T-helper 2 cell treated with Interferon-gamma antibody and Interleukin-4, amounts not matched to agents 100 ng/mL and 5 ng/mL, for 36 hours (primary cell): ENCODE measurements around the gene NPIPB2. TPM values are rescaled to one million over a fixed set of nuclear protein-coding genes. Genes with fewer than 3 reads are reported as not detected.
"Not testable (repeated sequence)": the region's sequence is repeated elsewhere in the genome, so short reads cannot be mapped to it uniquely, and the experiment has no call there.

Experiments
- intact Hi-C: fragments of 100-400 bp; cut with micrococcal nuclease; formaldehyde crosslinking; loops from one replicate; pipeline ENCODE4 v1.15.1; 2023
- total RNA-seq: library from RNA; stranded (reverse); gene quantifications from 2 replicates; pipeline ENCODE4 v1.2.3, GENCODE V29; 2022

Gene NPIPB2
- total RNA-seq, 1 donor from 2014 or later = 17.1 TPM

DNA sequence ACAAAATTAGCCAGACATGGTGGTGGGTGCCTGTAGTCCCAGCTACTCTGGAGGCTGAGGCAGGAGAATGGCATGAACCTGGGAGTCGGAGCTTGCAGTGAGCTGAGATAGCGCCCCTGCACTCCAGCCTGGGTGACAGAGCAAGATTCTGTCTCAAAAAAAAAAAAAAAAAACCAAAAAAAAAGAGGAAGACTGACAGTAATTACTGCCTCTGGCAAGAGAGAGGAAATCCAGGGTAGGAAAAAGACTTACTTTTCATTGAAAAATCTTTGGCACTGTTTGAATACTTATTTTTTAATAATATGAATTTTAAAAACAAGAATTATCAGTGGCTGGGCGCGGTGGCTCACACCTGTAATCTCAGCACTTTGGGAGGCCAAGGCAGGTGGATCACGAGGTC is 20.6 kb upstream of the NPIPB2 start:
- intact Hi-C loops = not testable (repeated sequence)

DNA sequence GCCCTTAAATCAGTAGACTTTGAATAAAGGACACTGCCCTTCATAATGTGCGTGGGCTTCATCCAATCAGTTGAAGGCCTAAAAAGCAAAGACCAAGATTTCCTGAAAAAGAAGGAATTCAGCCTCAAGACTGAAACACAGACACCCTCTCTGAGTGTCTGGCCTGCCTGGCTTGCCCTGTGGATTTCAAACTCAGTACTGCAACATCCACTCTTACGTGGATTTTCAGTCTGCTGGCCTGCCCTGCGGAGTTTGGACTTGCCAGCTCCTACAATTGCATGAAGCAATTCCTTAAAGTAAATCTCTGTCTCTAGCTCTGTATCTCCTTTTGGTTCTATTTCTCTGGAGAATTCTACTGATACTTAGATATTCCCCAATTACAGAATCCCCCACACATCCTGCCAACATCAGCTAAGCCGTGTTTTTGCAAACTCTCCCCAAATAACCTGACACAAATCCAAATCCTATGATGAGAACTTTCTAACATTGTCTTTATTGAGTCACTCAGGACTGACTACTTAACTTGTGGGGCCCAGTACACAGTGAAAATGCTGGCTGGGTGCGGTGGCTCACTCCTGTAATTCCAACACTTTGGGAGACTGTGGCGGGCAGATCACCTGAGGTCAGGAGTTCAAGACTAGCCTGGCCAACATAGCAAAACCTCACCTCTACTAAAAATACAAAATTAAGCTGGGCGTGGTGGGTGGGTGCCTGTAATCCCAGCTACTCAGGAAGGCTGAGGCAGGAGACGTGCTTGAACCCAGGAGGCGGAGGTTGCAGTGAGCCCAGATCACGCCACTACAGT is 15.9 kb upstream of the NPIPB2 start:
- intact Hi-C loops = no loop called here

DNA sequence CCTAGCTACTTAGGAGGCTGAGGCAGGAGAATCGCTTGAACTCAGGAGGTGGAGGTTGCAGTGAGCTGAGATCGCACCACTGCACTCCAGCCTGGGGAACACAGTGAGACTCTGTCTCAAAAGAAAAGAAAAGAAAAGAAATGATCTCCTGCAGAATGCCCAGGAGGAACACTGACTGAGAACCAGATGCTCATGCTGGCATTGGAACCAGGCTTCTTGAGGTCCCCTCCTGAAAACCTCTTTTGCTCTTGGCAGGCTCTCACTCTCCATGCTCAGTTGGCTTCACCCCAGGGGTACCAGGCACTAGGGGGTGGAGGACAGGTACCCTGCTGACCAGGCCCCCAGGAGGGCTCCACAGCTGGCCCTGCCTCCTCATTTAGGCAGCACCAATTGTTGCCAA is 14.7 kb upstream of the NPIPB2 start:
- intact Hi-C loops = no loop called here

DNA sequence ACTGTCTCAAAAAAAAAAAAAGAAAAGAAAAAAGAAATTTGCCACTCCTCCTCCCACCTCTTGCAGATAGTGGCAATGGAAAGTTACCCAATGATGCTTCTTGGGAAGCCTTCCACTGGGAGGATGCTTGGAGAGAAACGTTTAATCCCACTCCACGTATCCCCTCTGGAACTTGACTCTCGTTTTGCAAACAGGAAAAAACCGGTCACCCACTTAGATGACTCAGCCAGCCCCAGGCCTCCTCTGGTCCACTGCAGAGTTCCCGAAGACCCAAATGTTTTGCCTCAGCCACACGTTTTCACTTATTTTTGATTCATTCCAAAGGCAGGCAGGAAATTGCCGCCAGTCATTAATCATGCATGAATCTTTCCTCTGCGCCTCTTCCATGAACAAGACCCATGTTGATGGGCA is 13.9 kb upstream of the NPIPB2 start:
- intact Hi-C loops = no loop called here

DNA sequence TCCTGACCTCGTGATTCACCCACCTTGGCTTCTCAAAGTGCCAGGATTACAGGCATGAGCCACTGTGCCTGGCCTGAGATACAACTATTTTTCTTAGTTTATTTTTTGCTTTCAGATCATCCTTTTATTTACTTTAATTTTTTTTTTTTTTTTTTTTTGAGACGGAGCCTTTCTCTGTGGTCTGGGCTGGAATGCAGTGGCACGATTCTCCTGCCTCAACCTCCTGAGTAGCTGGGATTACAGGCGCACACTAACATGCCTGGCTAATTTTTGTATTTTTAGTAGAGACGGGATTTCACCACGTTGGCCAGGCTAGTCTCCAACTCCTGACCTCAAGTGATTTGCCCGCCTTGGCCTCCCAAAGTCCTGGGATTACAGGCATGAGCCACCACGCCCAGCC is 11.7 kb upstream of the NPIPB2 start:
- intact Hi-C loops = not testable (repeated sequence)

DNA sequence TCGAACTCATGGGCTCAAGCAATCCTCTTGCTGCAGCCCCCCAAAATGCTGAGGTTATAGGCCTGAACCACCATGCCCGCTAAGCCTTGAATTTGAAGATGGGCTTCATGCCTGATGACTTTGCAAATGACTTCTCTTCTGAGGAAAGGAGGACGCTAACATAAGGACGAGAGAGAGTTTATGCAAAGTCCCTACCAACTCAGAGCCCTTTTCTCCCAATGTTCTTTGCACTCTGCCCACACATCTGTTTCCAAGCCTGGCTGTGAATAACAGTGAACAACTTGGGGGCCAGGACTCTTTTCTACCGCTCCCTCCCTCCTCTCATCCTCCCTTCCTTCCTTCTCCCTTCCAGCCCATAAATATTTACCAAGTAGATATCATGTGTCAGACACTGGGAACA is 8.5 kb upstream of the NPIPB2 start:
- intact Hi-C loops = no loop called here

DNA sequence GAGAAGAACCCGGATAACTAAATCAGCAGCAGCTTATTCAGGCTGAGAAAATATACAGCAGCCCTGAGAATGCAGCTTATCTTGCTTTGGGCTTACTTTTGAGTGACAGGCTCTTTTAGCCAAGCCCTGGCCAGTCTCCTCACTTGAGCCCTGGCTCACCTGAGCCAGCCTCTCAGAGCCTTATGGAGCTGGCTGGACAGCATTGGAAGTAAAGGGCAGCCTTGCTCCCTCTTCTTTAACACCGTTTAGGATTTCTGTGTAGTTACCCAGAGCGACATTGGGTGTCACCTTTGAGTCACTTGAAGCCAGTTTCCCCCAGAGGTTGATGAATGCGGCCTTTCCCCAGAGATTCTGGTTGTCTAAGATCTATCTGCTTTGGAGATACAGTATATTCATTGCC is 7.7 kb upstream of the NPIPB2 start:
- intact Hi-C loops = loop anchor here (1.0 kb wide), 1 partner anchor 119 kb away; no protein-coding TSS in a partner anchor

DNA sequence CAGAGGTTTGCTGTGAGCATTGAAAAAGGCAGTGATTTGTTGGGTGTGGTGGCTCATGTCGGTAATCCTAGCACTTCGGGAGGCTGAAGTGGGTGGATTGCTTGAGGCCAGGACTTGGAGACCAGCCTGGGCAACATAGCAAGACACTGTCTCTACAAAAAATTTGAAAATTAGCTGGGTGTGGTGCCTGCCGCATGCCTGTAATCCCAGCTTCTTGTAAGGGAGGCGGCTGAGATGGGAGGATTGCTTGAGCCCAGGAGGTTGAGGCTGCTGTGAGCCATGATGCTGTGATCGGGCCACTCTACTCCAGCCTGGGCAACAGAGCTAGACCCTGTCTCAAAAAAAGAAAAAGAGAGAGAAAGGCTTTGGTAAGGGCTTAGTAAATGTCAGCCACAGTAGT is 7.0 kb upstream of the NPIPB2 start:
- intact Hi-C loops = loop anchor here (1.0 kb wide), 1 partner anchor 119 kb away; no protein-coding TSS in a partner anchor

DNA sequence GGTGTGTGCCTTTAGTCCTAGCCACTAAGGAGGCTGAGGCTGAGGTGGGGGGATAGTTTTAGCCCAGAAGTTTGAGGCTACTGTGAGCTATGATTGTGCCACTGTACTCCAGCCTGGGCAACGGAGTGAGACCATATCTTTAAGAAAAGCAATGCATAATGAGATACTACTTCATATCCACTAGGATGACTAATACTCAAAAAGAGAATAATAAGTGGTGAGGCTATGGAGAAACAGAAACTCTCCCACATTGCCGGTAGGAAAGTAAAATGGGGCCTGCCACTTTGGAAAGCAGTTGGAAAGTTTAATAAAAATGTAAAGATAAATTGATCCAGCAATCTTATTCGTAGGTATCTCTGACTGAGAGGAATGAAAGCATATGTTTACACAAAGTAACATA is 4.6 kb upstream of the NPIPB2 start:
- intact Hi-C loops = no loop called here

DNA sequence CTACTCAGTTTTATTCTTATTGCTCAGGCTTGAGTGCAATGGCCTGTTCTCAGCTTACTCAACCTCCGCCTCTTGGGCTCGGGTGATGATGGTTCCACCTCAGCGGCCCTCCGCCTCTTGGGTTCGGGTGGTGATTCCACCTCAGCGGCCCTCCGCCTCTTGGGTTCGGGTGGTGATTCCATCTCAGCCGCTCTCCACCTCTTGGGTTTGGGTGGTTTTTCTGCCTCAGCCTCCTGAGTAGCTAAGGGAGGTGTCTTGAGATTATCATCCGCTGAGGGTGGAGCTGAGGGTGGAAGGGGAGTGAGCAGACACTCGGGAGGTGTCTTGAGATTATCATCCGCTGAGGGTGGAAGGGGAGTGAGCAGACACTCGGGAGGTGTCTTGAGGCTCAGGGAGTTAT is 14.5 kb downstream of the NPIPB2 start:
- intact Hi-C loops = not testable (repeated sequence)

DNA sequence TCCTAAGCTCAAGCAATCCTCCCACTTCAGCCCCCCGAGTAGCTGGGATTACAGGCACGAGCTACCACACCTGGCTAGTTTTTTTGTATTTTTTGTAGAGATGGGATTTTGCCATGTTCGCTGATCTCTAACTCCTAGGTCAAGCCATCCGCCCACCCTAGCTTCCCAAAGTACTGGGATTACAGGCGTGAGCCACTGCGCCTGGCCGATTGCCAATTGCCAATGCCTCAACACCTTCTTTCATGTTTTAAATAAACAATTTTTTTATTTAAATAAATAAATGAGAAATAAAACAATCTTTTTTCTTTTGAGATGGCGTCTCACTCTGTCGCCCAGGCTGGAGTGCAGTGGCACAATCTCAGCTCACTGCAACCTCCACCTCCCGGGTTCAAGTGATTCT is 17.8 kb downstream of the NPIPB2 start:
- intact Hi-C loops = not testable (repeated sequence)

DNA sequence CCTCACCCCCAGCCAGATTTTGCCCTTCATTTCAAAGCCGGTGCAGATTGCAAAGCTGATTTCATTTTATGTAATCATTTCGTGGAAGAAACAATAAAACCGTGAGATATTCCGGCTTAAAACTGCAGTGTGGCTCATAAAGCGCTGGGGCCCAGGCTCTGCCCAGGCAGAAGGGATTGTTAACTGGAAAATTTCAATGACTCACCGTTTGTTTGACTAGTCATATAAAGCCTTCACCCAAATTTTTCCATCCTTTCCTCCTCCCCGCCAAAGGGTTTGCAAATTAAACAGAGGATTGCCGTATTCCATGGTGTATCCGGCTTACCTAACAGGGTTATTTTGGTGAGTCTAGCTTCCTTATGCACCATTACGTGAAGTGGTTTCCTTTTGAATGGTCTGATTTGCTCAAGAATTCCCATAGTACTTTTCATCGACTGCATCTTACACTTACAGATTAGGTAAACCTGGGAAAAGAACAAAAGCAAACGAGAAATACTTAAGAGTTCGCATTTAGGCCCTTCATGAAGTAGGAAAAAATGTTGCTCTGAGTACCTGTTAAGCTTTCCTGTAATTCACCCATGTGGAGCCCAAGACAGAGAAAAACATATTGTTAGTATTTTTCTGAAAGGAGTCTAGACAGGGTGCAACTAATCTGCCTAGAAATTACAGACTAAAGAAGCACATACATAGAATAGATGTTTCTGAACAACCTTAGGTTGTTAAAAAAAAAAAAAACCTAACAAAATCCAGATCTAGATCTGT is 25.1 kb downstream of the NPIPB2 start:
- intact Hi-C loops = loop anchor here (1.0 to 5.0 kb wide), 7 partner anchors 60 to 1174 kb away; partner anchors contain the start of genes CLEC16A, CPPED1, NUBP1 and RSL1D1

DNA sequence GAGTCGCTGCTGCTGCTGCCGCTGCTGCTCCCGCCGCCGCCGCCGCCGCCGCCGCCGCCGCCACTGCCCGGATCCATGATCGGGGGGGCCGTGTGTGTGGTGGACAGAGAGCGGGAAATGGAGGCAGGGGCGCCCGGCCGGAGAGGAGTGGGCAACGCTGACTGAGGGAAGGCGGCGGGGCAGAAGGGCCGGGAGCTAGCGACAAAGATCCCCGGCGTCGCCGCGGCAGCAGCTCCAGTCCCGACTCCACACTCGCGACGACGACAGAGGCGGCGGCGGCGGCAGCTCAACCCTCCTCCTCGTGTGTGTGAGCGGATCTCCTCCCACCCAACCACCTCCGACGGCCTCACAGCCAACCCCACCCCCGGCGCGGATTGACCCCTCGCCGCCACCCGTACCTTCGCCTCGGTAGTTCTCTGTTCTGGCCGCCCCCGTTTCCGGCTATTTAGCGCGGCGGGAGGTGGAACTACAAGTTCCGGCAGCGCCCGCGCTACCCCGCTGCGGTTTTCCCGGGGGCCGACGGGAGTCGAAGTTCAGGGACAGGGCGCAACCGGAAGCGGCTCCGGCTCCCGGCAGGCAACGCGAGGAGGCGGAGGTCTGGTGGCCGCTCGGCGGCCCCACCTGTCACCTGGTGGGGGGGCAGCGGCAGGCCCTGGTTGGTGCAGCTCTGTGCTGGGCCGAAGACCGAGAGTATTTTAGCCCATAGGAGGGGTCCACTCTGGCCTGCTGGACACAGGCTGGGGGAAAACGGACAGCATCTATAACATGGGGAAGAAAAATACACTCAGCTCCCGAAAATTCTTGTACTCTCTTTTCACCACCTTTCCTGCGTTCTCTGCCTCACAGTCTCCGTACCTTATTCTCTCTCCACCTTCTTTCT is 26.0 kb downstream of the NPIPB2 start, which contains the start of gene GSPT1:
Gene GSPT1 (minus strand): TSS at position 313 of the 880 bp plus-strand sequence. CDS start 236 bp downstream, at position 77.
- intact Hi-C loops = loop anchor here (1.0 to 5.0 kb wide), 7 partner anchors 60 to 1174 kb away; partner anchors contain the start of genes CLEC16A, CPPED1, NUBP1 and RSL1D1

DNA sequence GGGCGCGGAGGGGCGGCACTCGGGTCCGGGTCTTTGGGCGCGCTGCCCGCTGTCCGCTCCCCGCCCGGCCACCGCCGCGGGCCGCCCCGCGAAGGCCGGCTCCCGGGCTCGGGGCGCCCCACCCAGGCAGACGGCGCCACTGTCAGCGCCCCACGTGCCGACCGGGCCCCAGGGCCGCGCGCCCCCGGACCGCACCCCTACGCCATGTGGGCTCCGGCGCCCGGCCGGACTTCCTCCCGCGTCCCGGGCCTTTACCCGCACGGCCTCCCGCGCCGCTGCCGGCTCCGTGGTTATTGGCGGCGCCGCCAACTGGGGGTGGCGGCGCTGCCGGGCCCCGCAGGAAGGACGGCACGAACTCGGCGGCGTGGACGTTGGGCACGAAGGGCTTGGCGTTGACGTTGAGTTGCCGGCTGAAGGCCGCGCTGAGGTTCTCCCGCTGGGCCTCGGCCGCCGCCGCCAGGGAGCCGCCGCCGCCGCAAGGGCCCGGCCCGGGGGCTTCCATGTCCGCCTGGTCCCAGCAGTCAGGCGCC is 26.7 kb downstream of the NPIPB2 start:
- intact Hi-C loops = loop anchor here (5.0 kb wide), 4 partner anchors 162 to 1173 kb away; partner anchors contain the start of genes CPPED1 and NUBP1

DNA sequence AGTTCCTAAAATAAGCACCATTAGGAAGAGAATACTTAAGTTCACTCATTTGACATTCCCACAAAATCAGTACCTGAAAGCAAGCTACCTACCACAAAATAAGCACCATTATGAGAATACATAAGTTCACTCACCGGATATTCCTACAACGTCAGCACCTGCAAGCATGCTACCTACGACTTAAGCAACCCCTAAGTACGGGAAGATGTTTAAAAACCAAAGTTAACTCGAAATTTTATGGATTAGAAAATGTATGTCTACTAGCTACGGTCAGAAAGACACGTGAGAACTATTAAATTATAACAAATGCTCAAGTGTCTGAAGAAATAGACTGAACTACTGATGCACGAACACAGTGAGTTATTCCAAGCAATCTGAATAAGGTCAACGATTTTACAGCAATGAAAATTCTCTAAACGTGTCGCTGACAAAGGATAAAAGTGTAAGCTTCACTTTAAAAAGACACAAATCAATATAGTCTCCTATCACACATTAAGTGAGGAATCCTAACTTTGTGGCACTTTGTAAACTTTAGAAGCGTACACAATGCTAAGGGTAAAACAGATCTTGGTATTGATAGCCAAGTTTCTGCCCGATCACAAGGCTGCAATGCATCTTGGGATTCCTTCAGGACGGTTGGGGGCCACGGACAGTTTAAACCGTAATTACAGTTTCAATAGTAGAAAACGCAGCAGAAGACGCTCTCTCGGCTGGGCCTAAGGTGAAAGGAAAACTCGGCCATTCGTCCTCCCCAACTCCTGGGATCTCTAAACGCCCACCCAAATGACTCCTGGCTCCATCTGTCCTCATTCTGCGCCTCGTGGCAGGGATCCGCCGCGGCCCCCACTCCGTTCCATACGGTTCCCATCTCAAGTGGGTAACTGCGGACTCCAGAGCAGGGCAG is 27.4 kb downstream of the NPIPB2 start:
- intact Hi-C loops = loop anchor here (1.0 to 5.0 kb wide), 6 partner anchors 117 to 1172 kb away; partner anchors contain the start of genes CPPED1, NUBP1, TXNDC11 and ZC3H7A

DNA sequence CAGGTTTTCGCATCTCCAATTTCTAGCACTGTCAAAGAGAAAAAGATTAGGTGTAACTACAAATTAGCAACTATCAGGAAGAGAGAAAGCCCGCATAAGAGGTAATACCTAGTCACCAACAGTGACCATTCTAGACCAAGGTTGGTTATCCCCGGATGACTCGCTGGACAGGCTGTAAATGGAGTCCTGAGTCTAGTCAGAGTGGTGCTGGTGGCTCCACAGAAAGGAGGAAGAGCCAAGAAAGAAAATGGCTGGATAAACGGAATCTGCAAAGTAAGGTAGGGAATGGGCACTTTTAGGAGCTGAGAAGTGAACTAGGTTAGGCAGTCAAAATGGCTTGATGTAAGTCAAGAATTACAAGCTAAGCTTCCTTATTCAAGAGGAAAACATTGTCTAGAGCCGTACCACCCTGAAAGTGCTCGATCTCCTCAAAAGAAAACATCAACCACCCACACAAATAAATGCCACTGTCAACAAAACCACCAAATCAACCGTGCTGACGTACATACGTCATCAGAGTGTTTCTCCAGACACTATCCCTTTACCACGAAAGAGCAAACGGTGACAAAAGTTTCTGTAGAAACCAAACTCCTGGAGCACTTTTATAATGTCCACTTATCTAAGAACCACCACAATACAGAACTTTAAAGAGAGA is 28.3 kb downstream of the NPIPB2 start:
- intact Hi-C loops = loop anchor here (1.0 to 5.0 kb wide), 2 partner anchors 116 to 171 kb away; partner anchors contain the start of genes TXNDC11 and ZC3H7A

DNA sequence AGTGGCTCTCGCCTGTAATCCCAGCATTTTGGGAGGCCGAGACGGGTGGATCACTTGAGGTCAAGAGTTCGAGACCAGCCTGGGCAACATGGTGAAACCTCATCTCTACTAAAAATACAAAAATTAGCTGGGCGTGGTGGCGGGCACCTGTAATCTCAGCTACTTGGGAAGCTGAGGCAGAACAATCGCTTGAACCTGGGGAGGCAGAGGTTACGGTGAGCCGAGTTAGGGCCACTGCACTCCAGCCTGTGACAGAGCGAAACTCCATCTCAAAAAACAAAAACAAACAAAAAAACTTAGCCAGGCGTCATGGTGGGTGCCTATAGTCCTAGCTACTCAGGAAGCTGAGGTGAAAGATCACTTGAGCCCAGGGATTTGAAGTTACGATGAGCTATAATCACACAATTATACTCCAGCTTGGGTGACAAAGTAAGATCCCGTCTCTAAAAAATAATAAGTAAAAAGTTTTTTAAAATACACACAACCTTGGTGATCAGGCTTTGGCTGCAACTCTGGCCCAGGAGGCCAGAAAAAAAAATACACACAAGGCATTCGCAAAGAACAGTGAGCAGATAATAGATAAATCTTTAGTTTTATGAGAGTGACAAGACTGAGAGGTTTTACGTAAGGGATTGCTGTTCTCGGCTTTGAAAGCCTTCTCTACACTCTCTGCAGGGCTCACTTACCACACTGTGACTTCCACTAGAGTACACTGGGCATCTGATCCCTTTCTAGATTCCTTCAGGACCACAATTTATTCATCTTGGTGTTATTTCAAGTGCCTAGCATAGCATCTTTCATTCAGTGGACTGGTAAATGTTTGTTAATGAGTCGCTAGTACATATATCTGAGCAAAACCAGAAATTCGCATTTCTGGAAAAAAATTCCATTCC is 31.9 kb downstream of the NPIPB2 start:
- intact Hi-C loops = loop anchor here (5.0 kb wide), 1 partner anchor 168 kb away; the partner anchor contains the start of gene TXNDC11
